ENCODE results near the gene CYSTM1. TPM values are rescaled to one million over a fixed set of nuclear protein-coding genes. Genes with fewer than 3 reads are reported as not detected.

The CYSTM1 gene
- total RNA-seq, 4 donors from 2014 or later = 304 to 593 (median 336) TPM

DNA sequence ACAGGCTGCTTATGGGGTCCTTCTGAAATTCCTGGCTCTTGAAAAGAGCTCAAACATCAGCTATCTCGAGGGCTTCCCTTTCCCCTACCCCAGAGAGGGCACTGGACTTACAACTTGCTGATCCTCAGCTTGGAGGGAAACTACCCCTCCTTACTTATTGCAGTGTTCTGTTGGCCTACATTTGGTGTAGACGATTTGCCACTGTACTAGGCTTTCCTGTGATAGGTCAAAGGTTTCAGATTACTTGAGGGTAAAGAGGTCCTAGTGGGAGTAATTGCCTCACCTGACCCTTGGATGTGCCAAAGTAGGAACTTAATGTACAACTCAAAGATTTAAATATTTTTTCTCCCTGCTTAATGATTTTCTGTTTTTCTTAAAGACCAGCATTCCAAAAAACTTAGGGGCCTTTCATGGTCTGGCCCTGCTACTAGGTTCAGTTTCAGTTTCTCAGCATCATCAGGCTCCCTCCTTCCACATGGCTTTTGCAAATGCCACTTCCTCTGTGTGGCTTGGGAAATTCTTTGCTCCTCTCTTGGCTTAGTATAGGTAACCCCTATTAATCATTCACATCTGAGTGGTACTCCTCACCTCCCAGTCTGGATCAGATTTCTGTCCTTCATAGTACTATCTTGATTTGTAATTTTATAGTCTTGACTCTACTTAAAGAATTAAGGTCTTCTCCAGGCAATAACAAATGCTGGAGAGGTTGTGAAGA, 32.4 kb downstream of the CYSTM1 start:
- no peak for DNase-seq
- ATAC-seq = peak in 1 of 2 donors; percentile 51
- H3K27ac ChIP-seq = peak overlapping the region; percentile 72 to 86 (median 82)
- TF ChIP-seq POLR2A (IDR thresholded peaks at IDR 0.05) = no peak
- TF ChIP-seq, protein P1, sequence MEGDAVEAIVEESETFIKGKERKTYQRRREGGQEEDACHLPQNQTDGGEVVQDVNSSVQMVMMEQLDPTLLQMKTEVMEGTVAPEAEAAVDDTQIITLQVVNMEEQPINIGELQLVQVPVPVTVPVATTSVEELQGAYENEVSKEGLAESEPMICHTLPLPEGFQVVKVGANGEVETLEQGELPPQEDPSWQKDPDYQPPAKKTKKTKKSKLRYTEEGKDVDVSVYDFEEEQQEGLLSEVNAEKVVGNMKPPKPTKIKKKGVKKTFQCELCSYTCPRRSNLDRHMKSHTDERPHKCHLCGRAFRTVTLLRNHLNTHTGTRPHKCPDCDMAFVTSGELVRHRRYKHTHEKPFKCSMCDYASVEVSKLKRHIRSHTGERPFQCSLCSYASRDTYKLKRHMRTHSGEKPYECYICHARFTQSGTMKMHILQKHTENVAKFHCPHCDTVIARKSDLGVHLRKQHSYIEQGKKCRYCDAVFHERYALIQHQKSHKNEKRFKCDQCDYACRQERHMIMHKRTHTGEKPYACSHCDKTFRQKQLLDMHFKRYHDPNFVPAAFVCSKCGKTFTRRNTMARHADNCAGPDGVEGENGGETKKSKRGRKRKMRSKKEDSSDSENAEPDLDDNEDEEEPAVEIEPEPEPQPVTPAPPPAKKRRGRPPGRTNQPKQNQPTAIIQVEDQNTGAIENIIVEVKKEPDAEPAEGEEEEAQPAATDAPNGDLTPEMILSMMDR (IDR thresholded peaks at IDR 0.05 in 4 of 5, conservative IDR thresholded peaks at IDR 0.05 in 1 of 5) = no peak
- H3K36me3 ChIP-seq = no peaks in the 10 kb centered on the region
- H3K27me3 ChIP-seq = no peaks in the 10 kb centered on the region
- no peak overlapping the region for H3K4me3 ChIP-seq
- intact Hi-C loops (cut with DNase I; ENCODE audit: low total_unique reads) (no loop called here), in situ Hi-C loops (cut with MboI; ENCODE audit: low sequenced_read_pairs in 4 of 4) (no loop called here)
- peaks cover 50 to 52% of the 10 kb centered on the region in 2 donors for H3K4me1 ChIP-seq
- no peaks in the 10 kb centered on the region for H3K9me3 ChIP-seq

DNA sequence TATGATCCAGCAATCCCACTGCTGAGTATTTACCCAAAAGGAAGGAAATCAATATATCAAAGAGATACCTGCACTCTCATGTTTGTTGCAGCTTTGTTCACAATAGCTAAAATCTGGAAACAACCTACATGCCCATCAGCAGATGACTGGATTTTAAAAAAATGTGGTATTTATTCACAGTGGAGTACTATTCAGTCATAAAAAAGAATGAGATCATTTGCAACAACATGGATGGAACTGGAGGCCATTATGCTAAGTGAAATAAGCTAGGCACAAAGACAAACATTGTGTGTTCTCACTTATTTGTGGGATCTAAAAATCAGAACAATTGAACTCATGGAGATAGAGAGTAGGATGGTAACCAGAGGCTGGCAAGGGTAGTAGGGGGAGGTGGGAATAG, 33.1 kb downstream of the CYSTM1 start:
- ATAC-seq (no peak), DNase-seq (no peak)
- Histone ChIP-seq H3K4me3 (no peak overlapping the region), H3K36me3 (no peaks in the 10 kb centered on the region), H3K9me3 (no peaks in the 10 kb centered on the region), H3K4me1 (peaks cover 44 to 49% of the 10 kb centered on the region in 2 donors), H3K27me3 (no peaks in the 10 kb centered on the region), H3K27ac (peak overlapping the region; percentile 72 to 86 (median 82))
- TF ChIP-seq, protein P1 (IDR thresholded peaks at IDR 0.05 in 4 of 5, conservative IDR thresholded peaks at IDR 0.05 in 1 of 5) = no peak
- no peak for TF ChIP-seq POLR2A (IDR thresholded peaks at IDR 0.05)
- intact Hi-C loops (cut with DNase I; ENCODE audit: low total_unique reads) (no loop called here), in situ Hi-C loops (cut with MboI; ENCODE audit: low sequenced_read_pairs in 4 of 4) (no loop called here)

DNA sequence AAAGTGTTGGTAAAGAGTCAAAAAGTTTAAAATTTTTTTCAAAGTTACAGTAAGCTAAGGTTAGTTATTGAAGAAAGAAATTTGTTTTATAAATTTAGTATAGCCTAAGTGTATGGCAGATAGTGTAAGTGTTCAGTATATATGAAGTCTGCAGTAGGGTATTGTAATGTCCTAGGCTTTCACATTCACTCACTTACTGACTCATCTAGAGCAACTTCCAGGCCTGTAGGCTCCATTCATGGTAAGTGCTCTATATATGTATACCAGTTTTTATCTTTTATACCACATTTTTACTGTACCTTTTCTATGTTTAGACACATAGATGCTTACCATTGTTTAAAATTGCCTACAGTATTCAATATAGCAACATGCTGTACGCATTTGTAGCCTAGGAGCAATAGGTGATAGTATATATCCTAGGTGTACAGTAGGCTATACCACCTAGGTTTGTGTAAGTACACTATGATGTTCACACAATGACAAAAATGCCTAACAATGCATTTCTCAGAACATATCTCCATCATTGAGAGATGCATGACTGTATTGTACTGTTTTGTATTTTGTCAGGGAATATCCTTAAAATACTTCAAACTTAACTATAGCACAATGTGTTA, 38.5 kb downstream of the CYSTM1 start:
- intact Hi-C loops (cut with DNase I; ENCODE audit: low total_unique reads) = no loop called here

DNA sequence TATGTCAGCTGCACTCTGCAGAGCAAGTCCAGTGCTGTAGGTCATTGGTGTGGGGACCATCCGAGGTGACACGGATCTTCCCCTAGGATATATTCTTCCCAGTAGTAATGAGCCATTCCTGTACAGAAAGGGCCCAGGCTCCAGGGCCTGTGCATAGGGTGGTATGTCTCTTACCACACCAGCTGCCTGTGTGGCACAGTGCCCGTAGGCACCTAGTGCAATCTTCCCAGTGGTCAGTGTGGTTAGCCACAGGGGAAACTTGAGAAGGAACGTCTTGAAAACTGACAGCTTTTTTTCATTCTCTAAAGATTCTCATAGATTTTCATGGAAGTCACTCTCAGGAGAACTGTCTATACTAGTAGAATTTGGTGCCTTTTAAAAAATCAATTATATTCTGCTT, 39.8 kb downstream of the CYSTM1 start:
- H3K4me3 ChIP-seq = no peak overlapping the region
- in situ Hi-C loops (cut with MboI; ENCODE audit: low sequenced_read_pairs in 4 of 4) = no loop called here
- peak; percentile 74 to 91 for DNase-seq

More for the DNA sequence above, 38.5 kb downstream of the CYSTM1 start:
- TF ChIP-seq, protein P1 (IDR thresholded peaks at IDR 0.05 in 4 of 5, conservative IDR thresholded peaks at IDR 0.05 in 1 of 5) = no peak
- TF ChIP-seq POLR2A (IDR thresholded peaks at IDR 0.05) = no peak
- Histone ChIP-seq H3K9me3 (no peaks in the 10 kb centered on the region), H3K4me1 (peaks cover 46 to 56% of the 10 kb centered on the region in 2 donors), H3K4me3 (no peak overlapping the region), H3K27me3 (no peaks in the 10 kb centered on the region), H3K27ac (peak overlapping the region; percentile 84 to 97 (median 94)), H3K36me3 (no peaks in the 10 kb centered on the region)
- ATAC-seq (no peak), DNase-seq (no peak)
- in situ Hi-C loops (cut with MboI; ENCODE audit: low sequenced_read_pairs in 4 of 4) = no loop called here

More for the DNA sequence above, 39.8 kb downstream of the CYSTM1 start:
- no peaks in the 10 kb centered on the region for H3K9me3 ChIP-seq
- H3K36me3 ChIP-seq = no peaks in the 10 kb centered on the region
- peak; percentile 66 to 84 for ATAC-seq
- H3K27me3 ChIP-seq = no peaks in the 10 kb centered on the region
- peaks cover 59 to 70% of the 10 kb centered on the region in 2 donors for H3K4me1 ChIP-seq
- H3K27ac ChIP-seq = peak overlapping the region; percentile 84 to 97 (median 94)
- TF ChIP-seq POLR2A (IDR thresholded peaks at IDR 0.05) = no peak
- TF ChIP-seq, protein P1 (IDR thresholded peaks at IDR 0.05 in 4 of 5, conservative IDR thresholded peaks at IDR 0.05 in 1 of 5) = peak in 1 of 5 experiments; percentile 9
- intact Hi-C loops (cut with DNase I; ENCODE audit: low total_unique reads) = no loop called here
